GM10266 (cell line): Measurements from ENCODE around the gene CYP27B1.

Experiments used
- DNase-seq: peaks from one replicate; pipeline ENCODE4 v3.0.0; 2012; ENCODE audit errors: extremely low spot score
- TF ChIP-seq, protein P1 (sequence below): IDR thresholded peaks from 2 replicates; pipeline ENCODE4 v1.5.1; 2012; ENCODE audit warnings: mild to moderate bottlenecking, low read depth; ENCODE audit not compliant: control insufficient read depth, insufficient read depth; ENCODE audit errors: missing control alignments

The CYP27B1 gene

DNA sequence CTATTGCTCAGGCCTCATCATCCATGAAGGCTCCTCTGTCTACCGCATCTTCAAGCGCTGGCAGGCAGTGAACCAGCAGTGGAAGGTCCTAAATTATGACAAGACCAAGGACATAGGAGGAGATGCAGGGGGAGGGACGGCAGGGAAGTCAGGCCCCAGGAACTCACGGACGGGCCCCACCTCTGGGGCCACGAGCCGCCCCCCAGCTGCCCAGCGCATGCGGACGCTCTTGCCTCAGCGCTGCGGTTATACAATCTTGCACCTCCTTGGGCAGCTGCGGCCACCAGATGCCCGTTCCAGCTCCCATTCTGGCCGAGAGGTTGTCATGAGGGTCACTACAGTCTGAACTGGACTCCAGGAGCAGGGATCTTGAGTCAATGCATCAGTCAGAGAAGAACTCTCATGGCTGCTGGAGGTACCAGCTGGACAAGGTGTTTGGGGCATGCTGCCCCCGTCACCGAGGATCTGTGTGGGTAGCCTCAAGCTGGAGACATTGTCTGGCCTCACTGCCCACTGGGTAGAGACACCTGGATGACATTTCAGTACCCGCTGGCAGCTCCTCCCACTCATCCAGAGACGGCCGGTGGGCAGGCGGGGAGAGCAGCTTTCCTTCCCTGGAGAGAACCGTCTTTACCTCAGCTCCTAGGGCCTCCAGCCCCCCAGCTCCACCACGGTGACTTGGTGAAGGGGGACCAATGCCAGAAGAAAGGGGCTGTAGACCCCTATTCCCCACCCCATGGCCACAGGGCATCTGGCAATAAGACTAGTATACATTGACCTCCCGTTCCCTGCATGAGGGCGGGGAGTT is 8.1 kb downstream of the CYP27B1 start:
- no peak for DNase-seq
- TF ChIP-seq, protein P1, sequence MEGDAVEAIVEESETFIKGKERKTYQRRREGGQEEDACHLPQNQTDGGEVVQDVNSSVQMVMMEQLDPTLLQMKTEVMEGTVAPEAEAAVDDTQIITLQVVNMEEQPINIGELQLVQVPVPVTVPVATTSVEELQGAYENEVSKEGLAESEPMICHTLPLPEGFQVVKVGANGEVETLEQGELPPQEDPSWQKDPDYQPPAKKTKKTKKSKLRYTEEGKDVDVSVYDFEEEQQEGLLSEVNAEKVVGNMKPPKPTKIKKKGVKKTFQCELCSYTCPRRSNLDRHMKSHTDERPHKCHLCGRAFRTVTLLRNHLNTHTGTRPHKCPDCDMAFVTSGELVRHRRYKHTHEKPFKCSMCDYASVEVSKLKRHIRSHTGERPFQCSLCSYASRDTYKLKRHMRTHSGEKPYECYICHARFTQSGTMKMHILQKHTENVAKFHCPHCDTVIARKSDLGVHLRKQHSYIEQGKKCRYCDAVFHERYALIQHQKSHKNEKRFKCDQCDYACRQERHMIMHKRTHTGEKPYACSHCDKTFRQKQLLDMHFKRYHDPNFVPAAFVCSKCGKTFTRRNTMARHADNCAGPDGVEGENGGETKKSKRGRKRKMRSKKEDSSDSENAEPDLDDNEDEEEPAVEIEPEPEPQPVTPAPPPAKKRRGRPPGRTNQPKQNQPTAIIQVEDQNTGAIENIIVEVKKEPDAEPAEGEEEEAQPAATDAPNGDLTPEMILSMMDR: no peak

DNA sequence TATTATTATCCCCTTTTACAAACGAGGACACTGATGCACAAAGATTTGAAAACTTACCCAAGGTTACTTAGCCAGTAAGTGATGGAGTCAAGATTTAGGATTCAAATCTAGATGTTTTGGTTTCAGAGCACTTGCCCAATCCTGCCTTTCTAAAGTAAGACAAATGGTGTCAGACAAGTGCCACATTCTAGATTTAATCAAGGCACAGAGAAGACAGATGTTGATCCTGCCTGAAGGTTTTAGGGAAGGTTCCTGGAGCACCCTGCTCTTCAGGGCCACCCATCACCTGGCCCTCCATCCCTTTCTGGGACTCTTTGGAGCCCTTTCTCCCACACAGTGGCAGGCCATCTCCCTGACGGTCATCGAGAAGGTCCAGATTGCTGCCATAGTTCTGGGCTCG is 9.1 kb downstream of the CYP27B1 start:
- TF ChIP-seq, protein P1: no peak
- DNase-seq: no peak

DNA sequence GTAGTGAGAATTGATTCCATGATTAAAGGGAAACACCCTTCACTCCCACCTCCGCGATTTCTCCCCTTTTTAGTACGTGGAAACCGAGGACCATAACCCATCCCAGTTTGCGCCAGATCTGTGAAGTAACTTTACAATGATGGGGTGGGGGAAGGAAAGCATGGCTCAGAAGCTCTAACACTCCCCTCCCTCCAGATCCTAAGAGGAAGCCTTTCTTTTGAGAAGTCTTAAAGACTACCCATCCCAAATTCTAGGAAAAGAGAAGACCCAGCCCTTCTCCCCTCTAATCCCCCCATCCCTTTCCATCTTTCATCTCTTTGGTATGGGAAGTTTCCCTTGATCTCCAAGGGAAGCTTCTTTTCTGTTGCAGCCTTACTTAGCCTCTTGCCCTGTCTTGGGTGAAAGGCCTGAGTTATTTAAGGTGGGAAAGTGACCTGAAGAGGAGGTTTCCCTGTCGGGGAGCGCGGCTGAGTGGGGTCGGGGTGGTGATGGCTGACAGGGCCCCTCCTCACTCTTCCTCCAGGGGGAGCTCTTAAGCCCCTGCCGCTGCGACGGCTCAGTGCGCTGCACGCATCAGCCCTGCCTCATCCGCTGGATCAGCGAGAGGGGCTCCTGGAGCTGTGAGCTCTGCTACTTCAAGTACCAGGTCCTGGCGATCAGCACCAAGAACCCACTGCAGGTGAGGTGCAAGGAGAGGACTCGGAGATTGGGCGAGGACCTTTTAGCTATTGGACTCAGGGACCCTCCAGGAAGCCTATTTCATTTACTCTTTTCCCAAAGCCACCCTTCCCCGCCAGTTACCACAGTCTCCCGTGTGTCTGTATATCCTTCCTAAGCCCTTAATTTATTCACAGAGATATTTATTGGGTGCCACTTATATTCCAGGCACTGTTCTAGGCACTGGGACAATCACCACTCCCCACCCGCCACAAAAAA is 10.2 kb downstream of the CYP27B1 start:
- TF ChIP-seq, protein P1: peak; percentile 92
- DNase-seq: peak; percentile 89

DNA sequence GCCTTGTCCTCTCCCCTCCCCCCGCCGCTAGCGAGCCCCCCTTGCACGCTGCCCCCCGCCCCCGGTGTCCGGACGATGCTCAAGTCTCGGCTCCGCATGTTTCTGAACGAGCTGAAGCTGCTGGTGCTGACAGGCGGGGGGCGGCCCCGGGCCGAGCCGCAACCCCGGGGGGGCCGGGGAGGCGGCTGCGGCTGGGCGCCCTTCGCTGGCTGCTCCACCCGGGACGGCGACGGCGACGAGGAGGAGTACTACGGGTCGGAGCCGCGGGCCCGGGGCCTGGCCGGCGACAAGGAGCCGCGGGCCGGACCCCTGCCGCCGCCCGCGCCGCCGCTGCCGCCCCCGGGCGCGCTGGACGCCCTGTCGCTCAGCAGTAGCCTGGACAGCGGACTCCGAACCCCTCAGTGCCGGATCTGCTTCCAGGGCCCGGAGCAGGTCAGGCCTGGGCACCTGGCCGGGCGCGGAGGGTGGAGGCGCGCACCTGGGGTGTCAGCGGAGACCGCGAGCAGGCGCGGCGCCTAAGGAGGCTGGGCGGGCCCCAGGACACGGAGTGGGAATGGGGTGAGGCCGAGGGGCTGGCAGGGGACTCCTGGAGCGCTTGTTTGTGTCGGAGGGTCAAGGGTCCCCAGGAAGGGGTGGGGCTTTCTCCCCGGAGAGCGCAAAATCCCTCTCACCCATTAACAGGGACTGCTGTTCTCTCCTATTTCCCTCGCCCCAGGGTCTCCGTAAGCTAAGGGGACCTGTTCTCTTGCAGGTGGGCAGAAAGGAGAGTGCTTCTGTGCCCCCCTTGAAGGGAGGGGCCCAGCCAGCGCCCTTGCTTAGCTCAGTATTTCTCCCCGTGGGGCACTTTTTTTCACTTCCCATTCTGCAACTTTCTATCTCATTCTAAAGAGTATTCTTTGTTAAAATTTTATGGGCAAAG is 11.2 kb downstream of the CYP27B1 start:
- no peak for DNase-seq
- TF ChIP-seq, protein P1: no peak

DNA sequence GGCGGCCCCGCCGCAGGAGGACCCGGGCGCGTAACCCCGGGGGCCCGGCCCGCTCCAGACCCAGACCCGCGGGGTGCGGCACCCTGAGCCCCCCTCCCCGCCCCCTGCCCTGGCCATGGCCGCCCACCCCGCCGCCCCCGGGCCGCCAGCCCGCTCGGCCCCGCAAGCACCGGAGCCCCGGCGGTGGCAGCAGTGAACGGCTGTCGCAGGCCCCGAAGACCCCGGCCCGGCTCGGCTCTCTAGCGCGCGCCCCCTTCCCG is 11.8 kb downstream of the CYP27B1 start:
- no peak for DNase-seq
- TF ChIP-seq, protein P1: no peak

DNA sequence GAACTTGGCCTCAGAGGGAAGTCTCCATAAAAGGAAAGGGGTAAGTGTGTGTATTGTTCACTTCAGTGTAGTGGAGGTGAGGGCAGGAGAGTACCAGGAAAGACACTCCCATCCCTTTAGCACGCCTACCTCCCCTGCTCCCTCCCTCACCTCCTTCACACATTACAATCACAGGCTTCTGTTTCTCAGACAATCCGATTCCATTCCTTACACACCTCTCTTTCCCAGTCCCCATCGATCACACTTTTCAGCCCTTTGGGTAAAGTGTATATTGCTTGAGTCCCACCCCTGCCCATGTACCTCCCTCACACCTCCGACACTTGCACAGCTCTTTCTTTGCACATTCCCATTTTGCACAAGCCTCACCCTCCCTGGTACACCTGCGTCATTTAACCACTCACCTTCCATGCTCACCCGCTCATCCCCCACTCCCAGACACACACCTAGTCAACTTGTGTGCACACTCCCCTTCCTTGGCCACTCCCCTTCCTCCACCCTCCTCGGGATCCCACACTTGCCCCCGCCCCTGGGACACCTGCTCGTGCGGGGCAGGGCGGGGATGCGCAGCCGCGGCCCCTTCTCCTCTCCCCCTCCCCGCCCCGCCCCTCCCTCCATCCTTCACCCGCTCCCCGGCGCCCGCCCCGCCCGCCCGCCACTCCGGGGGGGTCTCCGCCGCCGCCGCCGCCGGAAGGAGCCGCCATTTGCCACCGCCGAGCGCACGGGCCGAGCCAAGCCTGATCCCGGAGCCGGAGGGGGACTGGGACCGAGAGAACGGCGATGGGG is 12.3 kb downstream of the CYP27B1 start, which contains the start of gene MARCHF9:
Gene MARCHF9, plus strand, starts transcription at position 693 of the 783 bp plus-strand sequence. CDS start 426 bp downstream, outside the sequence.
- TF ChIP-seq, protein P1: no peak
- peak; percentile 92 for DNase-seq
